Non-pigmented ciliary epithelial cell (primary cell): ENCODE measurements around the gene ALB.
"Not testable (repeated sequence)": the region's sequence is repeated elsewhere in the genome, so short reads cannot be mapped to it uniquely, and the experiment has no call there.

Experiments
- DNase-seq: peaks from one replicate; pipeline ENCODE4 v3.0.0-alpha.2; 2010; ENCODE audit warnings: low read depth

ALB gene

GRCh38 chr4:73404042-73404441, at the start of gene ALB:
TSS of gene ALB (plus strand) at chr4:73404287. CDS start at chr4:73404328, 41 bp downstream.
- no peak for DNase-seq

DNA sequence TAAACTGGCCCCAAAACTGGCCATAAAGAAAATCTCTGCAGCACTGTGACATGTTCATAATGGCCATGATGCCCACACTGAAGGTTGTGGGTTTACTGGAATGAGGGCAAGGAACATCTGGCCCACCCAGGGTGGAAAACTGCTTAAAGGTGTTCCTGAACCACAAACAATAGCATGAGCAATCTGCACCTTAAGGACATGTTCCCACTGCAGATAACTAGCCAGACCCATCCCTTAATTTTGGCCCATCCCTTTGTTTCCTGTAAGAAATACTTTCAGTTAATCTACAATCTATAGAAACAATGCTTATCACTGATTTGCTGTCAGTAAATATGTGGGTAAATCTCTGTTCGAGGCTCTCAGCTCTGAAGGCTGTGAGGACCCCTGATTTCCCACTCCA, 46.9 kb upstream of the ALB start:
- not testable (repeated sequence) for DNase-seq

DNA sequence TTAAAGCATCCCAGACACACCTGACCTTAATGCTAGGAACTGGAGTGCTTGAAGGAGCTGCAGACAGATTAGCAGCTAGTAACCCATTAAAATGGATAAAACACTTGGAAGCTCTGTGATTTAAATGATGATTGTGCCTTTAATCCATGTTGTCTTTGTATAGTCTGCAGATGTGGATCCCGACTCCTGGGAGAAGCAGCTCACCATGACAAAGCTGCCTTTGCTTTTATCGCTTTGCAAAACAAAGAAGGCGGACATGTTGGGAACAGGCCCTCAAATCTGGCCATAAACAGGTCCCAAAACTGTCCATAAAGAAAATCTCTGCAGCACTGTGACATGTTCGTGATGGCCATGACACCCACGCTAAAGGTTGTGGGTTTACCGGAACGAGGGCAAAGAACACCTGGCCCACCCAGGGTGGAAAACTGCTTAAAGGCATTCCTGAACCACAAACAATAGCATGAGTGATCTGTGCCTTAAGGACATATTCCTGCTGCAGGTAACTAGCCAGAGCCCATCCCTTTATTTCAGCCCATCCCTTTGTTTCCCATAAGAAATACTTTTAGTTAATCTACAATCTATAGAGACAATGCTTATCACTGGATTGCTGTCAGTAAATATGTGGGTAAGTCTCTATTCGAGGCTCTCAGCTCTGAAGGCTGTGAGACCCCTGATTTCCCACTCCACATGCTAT, 34.4 kb upstream of the ALB start:
- DNase-seq: not testable (repeated sequence)

DNA sequence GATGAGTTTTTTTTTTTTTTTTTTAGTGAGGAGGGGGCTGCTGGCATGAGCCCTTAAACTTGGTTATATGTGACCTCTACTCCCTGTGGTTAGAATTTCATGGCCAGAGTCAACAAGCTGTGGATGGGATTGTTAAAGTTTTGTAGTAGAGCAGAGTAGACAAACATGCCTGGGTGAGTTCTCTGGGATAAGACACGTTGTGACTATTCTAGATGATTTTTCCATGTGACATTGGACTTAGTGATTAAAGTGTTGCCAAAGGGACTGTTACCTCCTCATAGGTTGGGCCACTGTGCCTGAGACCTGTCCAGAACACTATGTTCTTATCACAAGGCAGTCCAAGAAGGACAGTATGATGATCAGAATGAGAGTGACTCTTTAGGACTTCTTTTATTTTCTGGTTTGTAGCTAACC, 28.8 kb upstream of the ALB start:
- no peak for DNase-seq

DNA sequence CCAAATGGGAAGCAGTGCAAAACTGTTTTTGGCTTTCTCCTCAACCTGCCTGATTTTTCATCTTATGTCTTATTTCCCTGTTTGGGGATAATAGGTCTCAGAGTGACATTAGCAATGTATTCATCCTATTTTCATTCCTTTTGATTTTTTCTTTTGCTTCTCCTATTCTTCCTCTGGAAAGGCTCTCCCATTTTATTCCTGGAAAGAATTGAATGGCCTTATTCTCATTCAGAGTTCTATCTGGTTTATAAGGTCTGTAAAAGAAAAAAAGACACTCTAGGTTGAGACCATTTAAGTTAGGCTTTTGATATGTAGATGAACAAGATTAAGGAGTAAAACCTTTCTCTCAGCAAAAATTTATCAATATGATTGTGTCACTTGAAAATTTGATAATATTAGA, 27.8 kb upstream of the ALB start:
- no peak for DNase-seq

GRCh38 chr4:73376976-73377375, 27.1 kb upstream of the ALB start:
- no peak for DNase-seq

DNA sequence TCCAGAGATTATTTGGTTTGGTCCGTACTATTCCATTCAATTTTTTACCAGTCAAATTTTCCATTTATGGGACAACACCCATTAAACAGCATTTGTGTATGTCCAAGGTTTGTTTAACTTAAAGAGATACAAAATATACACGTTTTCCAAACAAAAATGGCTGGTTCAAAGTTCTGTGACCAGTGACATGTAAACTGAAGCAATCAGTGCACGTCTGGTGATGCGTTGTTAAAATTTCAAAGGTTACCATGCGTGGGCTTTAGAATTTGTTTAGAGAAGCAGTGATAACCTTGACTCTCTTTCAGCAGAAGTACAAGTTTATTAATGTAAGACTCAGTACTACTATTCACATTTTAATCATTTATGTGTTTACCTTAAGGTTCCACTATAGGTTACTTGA, 25.2 kb upstream of the ALB start:
- DNase-seq: no peak

DNA sequence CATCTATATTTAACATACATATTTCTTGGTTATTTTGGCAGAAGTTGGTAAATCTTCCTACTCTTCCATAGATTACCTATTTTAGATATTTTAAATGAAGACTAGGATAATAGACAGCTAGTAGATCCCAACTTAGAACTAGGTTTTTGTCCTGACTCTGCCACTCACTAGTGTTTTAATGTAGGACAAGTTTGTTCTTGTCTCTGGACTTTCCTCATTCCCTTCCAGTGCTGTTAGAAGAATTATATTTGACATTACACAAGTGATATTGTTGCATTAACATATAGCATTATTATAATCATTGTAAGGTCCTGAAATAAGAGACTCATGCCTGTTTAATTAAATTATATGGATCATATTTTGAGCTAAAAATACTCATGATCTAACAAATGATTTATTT, 24.1 kb upstream of the ALB start:
- no peak for DNase-seq

- no peak for DNase-seq
These were observed 22.9 kb upstream of the ALB start for GRCh38 chr4:73381214-73381613.

DNA sequence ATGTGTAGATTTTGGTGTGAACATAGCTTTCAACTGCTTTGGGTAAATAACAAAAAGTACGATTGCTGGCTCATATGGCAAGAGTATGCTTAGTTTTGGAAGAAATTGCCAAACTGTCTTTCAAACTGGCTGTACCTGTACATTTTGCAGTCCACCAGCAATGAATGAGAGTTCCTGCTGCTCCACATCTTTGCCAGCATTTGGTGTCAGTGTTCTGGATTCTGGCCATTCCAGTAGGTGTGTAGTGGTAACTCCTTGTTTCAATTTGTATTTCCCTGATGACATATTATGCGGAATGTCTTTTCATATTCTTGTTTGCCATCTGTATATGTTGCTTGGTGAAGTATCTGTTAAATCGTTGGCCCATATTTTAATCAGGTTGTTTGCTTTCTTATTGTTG, 20.6 kb upstream of the ALB start:
- no peak for DNase-seq

DNA sequence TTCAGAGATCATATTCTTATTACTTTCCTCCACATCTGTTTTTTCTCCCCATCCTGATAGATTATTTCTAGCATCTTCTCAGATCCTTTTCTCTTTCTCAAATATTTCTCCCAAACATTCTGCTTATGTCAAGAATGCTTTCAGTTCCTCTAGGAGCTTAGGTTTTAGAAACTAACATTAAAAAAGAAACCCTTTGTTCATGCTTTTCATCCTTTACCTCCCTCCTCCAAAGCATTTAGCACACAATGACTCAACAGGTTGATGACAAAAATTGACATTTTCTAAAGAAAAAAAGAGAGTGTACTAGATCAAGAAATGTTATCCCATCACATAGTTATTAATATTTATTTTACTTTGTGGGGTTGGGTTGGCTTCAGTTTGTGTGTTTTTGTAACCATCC, 16.5 kb upstream of the ALB start:
- DNase-seq: no peak

- no peak for DNase-seq
These were observed 15.2 kb upstream of the ALB start for GRCh38 chr4:73388887-73389286.

DNA sequence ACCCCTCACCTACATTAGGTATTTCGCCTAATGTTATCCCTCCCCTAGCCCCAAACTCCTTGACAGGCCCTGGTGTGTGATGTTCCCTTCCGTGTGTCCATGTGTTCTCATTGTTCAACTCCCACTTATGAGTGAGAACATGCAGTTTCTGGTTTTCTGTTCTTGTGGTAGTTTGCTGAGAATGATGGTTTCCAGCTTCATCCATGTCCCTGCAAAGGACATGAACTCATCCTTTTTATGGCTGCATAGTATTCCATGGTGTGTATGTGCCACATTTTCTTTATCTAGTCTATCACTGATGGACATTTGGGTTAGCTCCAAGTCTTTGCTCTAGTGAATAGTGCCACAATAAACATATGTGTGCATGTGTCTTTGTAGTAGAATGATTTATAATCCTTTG, 14.4 kb upstream of the ALB start:
- not testable (repeated sequence) for DNase-seq

- DNase-seq: no peak
These were observed 12.3 kb upstream of the ALB start for GRCh38 chr4:73391774-73392173.

- no peak for DNase-seq
These were observed 11.2 kb upstream of the ALB start for GRCh38 chr4:73392936-73393335.

DNA sequence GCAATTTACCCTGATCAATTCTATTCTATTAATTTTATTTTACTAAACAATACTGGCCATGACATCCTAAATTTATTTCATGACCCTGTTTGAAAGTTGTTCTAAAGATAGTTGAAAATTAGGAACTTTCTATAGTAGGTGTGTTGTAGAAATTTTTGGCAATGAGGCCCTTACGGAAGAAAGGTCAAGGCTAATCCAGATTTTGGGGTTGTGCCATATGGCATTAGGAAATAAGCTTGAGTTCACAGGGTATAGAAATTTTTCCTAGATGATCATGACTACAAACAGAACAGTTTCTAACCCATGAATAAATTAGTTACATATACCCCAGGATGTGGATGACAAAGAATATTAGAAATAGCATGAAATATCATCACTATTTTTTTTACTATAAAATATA, 7.8 kb upstream of the ALB start:
- DNase-seq: no peak

GRCh38 chr4:73396993-73397972, 6.8 kb upstream of the ALB start:
- no peak for DNase-seq

DNA sequence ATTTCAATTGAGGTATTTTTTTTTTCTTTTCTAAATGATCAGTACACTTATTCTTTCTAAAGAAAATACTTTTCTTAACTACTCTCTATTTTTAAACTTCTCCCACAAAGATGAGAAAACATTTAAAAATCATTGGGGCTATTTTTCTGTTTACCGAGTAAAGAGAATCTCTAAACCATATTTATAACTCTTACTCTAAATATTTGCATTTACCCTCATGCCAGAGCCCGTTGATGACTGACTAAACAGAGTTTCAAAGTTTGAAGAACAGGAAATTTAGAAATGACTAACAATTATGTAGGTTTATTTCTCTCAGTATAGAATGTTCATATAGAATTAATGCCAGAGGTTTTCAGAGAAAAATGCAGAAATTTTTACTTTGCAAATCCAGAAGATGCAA, 2.7 kb upstream of the ALB start:
- no peak for DNase-seq

DNA sequence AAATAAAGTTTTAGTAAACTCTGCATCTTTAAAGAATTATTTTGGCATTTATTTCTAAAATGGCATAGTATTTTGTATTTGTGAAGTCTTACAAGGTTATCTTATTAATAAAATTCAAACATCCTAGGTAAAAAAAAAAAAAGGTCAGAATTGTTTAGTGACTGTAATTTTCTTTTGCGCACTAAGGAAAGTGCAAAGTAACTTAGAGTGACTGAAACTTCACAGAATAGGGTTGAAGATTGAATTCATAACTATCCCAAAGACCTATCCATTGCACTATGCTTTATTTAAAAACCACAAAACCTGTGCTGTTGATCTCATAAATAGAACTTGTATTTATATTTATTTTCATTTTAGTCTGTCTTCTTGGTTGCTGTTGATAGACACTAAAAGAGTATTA, 370 bp downstream of the ALB start:
- DNase-seq: no peak

GRCh38 chr4:73405138-73405537, 1.1 kb downstream of the ALB start:
- no peak for DNase-seq

- no peak for DNase-seq
These were observed 2.4 kb downstream of the ALB start for GRCh38 chr4:73406548-73406875.

DNA sequence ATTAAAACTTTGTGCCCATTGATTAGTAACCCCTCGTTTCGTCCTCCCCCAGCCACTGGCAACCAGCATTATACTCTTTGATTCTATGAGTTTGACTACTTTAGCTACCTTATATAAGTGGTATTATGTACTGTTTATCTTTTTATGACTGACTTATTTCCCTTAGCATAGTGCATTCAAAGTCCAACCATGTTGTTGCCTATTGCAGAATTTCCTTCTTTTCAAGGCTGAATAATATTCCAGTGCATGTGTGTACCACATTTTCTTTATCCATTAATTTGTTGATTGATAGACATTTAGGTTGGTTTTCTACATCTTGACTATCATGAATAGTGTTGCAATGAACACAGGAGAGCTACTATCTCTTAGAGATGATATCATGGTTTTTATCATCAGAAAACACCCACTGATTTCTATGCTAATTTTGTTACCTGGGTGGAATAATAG, 3.2 kb downstream of the ALB start:
- no peak for DNase-seq

- DNase-seq: no peak
These were observed 4.2 kb downstream of the ALB start for GRCh38 chr4:73408181-73408867.
